Globus pallidus (tissue), 1 donor: ENCODE data around the gene TTYH1.
"Not testable (repeated sequence)": the region's sequence is repeated elsewhere in the genome, so short reads cannot be mapped to it uniquely, and the experiment has no call there.

ENCODE experiments used
- DNase-seq: peaks from one replicate; pipeline ENCODE4 v3.0.0-alpha.2; 2015; ENCODE audit warnings: low spot score

The TTYH1 gene

DNA sequence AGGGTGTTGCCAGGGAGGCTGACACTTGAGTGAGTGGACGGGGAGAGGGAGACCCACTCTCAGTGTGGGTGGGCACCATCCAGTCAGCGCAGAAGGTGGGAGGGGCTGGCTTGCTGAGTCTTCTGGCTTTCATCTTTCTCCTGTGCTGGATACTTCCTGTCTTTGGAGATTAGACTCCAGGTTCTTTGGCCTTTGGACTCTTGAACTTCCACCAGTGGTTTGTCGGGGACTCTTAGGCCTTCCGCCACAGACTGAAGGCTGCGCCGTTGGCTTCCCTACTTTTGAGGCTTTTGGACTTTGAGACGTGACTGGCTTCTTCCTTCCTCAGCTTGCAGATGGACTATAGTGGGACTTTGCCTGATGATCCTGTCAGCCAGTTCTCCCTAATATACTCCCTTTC is 29.5 kb downstream of the TTYH1 start:
- no peak for DNase-seq

DNA sequence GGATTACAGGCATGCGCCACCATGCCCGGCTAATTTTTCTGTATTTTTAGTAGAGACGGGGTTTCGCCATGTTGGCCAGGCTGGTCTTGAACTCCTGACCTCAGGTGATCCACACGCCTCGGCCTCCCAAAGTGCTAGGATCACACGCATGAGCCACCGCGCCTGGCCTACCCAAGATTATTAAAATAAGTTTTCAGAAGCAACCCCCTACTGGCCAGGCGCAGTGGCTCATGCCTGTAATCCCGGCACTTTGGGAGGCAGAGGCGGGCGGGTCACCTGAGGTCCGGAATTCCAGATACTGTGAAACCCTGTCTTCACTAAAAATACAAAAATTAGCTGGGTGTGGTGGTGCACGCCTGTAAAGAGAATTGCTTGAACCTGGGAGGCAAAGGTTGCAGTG is 31.1 kb downstream of the TTYH1 start:
- DNase-seq: not testable (repeated sequence)

DNA sequence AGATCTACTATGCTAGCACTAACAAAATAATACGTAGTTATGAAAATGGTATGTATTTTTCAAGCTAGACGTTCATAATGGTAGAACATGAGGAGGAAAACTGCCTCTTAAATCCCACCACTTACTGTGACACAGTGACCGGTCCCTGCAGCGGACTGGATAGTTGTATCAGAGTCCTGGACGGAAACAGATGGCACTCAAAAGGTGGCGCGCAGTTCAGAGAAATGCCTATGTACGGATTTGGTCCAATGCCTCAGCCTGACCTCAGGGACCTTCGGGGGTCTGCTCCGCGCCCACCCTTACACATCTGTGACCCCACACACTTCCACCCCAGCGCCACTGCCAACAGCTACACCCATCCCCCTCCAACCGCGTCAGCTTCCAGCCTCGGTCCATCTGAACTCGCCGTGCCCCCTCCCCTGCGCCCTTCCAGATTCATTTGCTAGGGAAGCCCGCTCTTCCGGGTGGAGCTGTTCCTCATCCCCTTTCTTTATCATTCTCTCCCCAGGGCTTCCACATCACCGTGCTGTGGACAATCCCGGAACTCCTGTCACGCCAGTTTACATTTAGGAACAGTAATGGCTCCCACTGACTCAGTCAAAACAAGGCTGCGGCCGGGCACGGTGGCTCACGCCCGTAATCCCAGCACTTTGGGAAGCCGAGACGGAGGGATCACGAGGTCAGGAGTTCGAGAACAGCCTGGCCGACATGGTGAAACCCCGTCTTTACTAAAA is 32.9 kb downstream of the TTYH1 start:
- DNase-seq: peak; percentile 40

DNA sequence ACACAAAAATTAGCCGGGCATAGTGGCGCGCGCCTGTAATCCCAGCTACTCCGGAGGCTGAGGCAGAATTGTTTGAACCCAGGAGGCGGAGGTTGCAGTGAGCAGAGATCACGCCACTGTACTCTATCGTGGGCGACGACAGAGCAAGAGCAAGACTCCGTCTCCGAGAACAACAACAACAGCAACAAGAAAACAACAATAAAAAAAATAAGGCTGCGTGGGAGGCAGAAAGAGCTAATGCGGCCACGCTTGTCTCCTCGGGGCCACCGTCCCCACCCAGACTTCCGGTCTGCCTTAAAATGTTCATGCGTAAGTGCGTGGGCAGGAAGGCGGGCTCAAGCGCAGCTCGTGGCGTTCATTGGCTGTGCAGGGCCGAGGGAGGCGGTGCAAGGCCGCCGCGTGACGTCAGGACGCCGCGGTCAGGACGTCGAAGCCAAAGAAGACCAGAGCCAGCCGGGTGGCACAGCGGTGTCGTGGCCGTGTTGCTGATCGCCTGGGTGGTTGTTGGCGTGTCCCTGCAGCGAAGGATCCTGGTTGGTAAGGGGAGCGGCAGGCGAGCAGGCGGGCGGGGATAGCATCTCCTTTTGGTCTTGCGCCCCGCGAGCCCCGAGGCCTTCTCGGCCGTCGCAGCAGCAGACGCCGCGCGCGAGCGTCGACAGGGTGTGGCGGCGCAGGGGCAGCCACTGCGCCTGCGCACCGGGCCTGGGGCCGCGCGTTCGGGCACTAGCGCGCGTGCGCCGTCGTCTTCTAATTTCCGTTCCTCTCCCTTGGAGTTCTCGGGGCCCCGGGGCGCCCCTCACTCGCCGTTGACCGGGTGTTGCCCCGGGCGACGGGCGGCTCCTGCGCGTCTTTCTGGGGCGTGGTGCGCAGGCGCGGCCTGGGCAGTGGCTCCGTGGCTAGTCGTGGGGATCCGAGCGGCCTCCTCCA is 33.8 kb downstream of the TTYH1 start, which contains the start of gene LENG8:
Gene LENG8, plus strand, starts transcription at position 426 of the 927 bp plus-strand sequence. CDS start 2,146 bp downstream, outside the sequence.
- peak; percentile 99 for DNase-seq

DNA sequence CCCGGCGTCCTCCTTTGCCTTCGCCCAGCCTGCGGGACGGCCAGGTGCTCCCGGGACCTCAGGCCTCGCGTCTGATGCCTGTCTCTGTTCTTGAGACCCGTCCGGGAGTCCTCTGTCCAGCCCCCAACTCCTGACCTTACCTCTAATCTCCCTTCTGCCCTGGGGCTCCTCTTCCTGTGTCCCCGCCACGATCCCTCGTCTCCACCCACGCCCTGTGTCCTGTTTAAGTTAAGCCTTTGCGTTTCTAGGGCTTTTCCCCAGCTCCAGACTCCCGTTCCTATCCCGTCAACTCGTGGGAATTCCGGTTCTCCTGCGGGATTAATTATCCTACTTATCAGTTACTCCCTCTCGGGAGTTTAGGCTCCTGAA is 34.4 kb downstream of the TTYH1 start:
- no peak for DNase-seq

DNA sequence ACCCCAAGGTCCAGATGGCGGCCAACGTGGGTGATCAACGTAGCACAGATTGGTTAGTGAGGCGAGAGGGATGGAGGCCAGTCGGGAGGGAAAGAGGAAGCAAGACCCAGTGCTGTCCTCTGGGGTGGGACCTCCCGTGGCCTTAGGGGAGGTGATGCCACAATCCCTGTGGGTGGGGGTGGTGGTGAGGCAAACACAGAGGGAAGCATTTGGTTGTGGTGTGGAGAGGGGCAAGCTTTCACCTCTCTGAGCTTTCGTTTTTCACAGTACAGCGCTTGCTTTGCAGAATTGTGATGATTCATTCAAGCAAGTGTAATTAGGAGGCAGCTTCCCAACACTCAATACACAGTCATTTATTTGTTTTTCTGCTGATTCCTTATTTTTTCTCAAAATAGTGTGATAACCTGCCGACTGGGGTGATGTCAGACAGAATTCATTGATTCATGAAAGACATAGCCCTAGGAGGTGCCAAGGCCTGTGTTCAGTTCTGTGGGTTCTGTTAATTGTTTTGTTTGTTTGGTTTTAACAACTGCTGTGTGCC is 36.1 kb downstream of the TTYH1 start:
- no peak for DNase-seq

DNA sequence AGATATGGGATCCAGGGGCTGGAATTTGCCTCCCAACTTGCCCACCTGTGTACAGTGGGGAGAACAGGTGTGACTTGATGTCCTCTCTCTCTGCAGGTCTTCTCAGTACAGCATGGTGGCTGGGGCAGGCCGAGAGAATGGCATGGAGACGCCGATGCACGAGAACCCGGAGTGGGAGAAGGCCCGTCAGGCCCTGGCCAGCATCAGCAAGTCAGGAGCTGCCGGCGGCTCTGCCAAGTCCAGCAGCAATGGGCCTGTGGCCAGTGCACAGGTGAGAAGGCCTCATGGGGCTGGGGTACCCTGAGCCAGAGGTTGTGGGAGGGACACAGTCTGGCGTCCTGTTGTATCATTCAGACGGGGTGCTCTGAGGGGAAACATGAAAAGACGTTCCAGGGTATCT is 36.7 kb downstream of the TTYH1 start:
- DNase-seq: no peak

DNA sequence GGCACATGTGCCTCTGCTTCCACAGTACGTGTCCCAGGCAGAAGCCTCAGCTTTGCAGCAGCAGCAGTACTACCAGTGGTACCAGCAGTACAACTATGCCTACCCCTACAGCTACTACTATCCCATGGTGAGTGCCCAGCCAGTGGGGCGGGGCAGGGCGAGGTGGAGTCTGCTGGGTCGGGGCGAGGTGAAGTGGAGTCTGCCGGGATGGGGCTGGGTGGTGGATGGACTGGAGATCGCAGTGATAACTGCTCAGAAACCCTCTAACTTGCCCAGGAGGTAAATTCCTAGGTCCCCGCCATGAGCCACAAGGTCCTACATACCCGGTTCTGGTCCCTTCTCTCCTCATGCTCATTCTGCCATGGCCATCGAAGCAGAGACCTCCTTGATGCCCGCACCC is 37.4 kb downstream of the TTYH1 start:
- no peak for DNase-seq

DNA sequence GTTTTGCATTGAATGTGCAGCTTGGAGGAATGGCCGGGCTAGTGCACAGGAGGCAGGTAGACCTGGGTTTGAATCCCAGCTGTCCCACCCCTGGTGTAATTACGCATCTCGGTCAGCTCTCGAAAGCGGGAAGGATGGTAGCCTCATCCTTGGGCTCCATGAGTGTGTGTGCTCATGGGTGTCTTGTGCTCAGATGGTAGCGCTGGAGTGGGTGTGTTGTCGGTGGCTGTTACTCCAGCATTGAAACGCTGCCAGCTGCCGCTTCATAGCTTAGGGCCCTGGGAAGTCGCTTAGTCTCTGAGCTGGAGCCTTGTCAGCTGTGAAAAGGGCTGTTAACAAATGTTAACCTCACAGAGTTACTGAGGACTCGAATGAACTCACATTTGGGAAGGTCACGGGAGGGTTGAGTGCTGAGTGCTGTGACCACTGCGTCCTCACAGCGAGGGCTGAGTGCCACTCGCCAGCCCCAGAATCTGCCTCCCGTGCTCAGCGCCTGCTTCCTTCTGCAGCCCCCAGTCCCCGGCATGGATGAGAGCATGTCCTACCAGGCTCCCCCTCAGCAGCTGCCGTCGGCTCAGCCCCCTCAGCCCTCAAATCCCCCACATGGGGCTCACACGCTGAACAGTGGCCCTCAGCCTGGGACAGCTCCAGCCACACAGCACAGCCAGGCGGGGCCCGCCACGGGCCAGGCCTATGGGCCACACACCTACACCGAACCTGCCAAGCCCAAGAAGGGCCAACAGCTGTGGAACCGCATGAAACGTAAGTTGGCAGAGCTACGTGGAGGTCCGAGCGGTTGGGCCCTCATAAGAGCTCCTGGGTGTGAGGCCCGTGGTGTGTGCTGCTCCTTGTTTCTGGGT is 38.9 kb downstream of the TTYH1 start:
- DNase-seq: no peak

DNA sequence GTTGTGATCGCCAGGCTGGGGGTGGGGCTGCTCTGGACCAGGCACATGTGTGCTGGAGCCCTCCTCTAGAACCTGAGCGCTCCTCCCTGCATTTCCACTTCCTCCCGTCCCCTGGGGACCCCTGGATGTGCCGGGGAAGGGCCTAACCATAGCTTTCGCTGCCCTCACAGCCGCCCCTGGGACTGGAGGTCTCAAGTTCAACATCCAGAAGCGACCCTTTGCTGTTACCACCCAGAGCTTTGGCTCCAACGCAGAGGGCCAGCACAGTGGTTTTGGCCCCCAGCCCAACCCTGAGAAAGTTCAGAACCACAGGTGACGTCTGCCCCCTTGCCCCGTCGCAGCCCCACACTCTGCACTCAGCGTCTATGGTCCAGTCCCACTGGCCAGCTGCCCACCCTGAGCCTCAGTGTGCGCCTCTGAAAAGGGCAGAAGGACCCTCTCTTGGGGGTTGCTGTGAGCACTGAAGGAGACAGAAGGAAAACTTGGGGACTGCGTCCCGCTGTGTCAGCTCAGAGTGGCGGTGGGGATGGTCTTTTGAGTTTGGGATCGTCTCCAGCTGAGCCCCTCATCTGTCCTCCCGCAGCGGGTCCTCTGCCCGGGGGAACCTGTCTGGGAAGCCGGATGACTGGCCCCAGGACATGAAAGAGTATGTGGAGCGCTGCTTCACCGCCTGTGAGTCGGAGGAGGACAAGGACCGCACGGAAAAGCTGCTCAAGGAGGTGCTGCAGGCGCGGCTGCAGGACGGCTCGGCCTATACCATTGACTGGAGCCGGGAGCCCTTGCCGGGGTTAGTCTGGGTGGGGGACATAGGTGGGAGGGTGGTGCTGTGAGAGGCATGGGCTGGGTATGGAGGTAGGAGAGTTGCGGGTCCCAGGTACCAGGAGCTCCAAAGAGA is 39.8 kb downstream of the TTYH1 start:
- no peak for DNase-seq

DNA sequence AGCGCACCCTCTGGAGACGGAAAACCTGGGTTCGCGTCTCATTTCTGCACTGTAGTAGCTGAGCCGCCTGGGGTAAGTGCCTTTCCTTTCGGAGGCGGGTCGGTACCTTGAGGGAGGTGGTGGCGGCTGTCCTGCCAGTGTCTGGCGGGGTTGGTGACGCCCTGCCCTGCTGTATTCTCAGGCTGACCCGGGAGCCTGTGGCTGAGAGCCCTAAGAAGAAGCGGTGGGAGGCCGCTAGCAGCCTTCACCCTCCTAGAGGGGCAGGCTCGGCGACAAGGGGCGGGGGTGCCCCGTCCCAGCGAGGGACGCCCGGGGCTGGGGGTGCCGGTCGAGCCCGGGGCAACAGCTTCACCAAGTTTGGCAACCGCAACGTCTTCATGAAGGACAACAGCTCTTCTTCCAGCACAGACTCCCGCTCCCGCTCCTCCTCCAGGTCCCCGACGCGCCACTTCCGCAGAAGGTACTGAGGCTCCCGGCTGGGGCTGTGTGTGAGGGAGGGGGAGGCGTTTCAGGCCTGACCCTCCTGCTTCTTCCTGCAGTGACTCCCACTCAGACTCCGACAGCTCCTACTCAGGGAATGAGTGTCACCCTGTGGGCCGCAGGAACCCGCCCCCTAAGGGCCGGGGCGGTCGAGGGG is 40.6 kb downstream of the TTYH1 start:
- no peak for DNase-seq

DNA sequence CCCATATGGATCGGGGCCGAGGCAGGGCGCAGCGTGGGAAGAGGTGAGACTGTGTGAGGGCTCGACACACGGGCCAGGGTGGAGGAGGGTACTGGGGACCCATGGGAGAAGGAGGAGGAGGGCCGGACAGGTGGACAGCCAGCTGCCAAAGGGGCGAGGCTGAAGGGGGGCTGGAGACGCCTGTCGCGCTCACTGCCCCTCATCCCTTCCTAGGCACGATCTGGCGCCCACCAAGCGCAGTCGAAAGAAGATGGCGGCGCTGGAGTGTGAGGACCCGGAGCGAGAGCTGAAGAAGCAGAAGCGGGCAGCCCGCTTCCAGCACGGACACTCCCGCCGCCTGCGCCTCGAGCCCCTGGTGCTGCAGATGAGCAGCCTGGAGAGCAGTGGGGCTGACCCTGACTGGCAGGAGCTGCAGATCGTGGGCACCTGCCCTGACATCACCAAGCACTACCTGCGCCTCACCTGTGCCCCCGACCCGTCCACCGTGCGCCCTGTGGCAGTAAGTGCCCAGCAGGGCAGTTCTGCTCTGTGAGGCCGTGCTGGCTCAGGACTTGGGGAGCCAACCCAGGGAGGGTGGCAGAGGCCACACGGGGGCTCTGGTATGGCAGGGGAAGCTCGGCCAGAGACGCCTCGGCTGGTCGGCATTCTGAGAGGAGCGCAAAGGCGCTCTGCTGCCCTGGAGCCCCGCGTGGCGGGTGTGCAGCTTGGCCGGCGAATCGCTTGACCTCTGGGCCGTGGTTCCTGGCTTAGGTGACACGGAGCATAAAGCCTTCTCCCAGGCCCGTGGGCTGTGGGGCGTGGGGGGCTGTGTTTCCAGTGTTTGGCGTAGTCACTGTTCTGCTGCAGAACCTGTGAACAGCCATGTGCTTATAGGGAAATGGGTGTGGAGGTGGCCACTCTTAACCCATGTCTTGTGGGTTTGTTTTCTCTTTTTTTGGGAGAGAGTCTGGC is 41.4 kb downstream of the TTYH1 start:
- DNase-seq: no peak

DNA sequence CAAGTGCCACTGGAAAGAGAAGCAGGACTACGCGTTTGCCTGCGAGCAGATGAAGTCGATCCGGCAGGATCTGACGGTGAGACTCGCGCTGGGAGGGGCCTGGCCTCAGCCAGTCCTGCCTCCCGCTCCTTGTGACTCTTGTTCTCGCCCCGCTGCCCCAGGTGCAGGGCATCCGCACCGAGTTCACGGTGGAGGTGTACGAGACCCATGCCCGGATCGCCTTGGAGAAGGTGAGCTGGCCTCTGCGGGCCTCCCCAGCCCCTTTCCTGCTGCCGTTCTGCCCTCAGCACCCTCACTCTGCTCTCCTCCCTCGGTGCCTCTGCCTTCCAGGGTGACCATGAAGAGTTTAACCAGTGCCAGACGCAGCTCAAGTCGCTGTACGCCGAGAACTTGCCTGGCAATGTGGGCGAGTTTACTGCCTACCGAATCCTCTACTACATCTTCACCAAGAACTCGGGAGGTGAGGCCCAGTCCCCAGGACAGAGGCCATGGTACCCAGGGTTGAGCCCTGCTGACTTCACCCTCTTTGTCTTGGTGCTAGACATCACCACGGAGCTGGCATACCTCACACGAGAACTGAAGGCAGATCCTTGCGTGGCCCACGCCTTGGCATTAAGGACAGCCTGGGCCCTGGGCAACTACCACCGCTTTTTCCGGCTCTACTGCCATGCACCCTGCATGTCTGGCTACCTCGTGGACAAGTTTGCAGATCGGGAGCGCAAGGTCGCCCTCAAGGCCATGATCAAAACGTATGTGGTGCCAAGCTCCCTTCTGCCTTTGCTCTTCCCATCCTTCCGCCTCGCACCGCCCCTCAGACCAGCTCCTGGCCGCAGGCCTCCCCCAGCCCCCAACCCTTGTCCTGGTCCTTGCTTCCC is 42.7 kb downstream of the TTYH1 start:
- no peak for DNase-seq

DNA sequence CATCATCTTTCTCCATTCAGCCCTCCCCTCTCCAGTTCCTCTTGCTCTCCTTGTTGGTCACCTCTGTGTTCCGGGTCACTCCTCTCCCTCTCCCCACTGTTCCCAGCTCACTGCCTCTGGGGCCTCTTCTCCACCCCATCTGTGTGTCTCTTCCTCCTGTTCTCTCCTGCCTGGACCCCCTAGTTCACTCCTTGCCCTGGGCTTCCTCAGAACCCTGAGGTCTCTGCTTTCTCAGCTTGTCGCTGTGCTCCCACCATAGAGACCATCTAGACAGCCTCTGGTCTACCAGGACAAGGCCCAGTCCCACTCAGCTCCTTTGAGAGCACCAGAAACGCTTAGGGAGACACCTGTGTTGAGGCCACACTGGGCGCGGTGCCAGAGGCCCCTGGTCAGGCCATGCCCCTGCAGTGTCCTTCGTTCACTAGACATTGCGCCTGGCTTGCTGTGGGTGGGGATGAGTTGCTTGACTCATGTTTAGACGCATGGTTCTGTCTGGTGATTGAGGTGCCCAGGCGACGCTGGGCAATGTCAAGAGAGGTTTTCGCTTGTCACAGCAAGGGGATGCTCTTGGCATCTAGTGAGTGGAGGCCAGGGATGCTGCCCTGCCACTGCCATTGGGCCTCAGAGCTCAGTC is 43.5 kb downstream of the TTYH1 start:
- DNase-seq: no peak

DNA sequence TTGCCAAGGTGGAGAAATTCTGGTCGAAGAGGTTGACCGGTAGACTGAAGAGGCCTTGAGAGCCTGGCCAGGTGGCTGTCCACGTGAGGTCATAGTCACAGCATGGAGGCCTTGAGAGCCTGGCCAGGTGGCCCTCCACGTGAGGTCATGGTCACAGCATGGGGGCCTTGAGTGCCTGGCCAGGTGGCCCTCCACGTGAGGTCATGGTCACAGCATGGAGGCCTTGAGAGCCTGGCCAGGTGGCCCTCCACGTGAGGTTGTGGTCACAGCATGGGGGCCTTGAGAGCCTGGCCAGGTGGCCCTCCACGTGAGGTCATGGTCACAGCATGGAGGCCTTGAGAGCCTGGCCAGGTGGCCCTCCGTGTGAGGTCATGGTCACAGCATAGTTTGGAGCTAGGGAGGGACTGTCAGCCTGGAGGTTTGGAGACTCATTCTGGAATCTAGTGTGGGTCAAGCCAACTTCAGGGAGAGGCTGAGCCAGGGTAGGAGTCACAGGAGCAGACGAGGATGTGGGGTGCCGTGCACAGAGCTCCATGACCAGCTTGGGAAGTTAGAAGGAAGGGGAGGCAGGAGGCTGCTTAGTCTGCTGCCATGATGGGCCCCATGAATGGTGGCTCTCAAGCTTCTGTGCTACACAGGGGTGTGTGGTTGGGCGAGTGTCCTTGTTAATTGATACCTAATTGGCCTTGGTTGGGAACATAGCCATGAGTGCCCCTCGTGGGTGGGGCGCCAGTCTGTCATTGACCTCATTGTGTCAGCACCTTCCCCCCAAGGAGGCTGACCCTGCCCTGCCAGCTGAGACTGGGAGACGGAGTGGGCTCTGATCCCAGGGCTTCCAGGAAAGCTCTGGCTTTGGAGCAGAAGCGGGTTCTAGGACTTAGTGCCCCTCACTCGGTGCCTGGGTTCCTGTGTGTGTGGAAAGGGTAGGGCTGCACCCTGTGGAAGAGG is 44.3 kb downstream of the TTYH1 start:
- no peak for DNase-seq

DNA sequence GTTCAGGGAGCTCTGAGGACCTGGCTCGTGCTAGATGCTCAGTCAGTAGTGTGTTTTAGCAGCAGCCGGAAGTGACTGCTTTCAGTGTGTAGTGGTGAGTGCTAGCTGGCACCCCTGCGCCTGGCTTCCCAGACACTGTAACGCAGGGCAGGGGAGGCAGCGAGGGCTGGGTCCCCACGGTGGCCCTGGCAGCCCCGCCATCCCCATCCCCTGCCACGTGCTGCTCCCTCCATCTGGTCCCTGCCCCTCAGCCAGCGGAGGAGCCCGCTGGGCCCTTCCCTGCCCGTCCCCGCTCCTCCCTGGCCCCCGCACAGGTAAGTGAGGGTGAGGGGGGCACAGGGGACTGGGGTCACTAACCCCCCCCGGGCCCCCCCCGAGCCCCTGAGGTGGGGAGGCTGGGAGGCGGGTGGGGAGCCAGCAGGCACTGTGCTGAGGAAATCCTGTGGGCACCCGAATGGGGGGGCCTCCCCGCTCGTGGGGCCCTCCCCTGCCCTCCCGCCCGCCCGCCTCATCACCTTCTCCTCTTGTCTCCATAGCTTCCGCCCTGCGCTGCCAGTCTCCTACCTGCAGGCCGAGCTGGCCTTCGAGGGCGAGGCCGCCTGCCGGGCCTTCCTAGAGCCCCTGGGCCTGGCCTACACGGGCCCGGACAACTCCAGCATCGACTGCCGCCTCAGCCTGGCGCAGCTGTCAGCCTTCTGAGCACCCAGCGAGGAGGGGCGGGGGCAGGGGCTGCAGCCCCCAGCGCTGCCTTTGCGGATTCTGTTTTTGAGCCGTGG is 45.2 kb downstream of the TTYH1 start:
- no peak for DNase-seq
